ACC112 (cell line): ENCODE measurements around the gene SGTB.

ENCODE experiments used
- H2AFZ ChIP-seq: fragments of 200-600 bp; sonication (generic); one replicate; pipeline ENCODE4 v1.6.0; 2017; ENCODE audit warnings: antibody characterized with exemption, low read length; ENCODE audit not compliant: unreplicated experiment
- H3K27ac ChIP-seq: fragments of 200-600 bp; sonication (generic); 2 replicates; pipeline ENCODE4 v1.5.1; 2014; ENCODE audit warnings: low read depth, mild to moderate bottlenecking, antibody characterized with exemption, low read length, moderate library complexity
- H3K27me3 ChIP-seq: fragments of 200-600 bp; sonication (generic); 2 replicates; pipeline ENCODE4 v1.6.1; 2014; ENCODE audit warnings: mild to moderate bottlenecking, antibody characterized with exemption, low read length, moderate library complexity, mixed read lengths; ENCODE audit not compliant: insufficient read depth
- H3K36me3 ChIP-seq: fragments of 200-600 bp; sonication (generic); 2 replicates; pipeline ENCODE4 v1.6.1; 2016; ENCODE audit warnings: mild to moderate bottlenecking, antibody characterized with exemption, low read length, moderate library complexity, mixed read lengths; ENCODE audit not compliant: insufficient read depth
- H3K4me1 ChIP-seq: fragments of 200-600 bp; sonication (generic); one replicate; pipeline ENCODE4 v1.6.1; 2016; ENCODE audit warnings: low read length, mixed read lengths; ENCODE audit not compliant: insufficient read depth, unreplicated experiment, control insufficient read depth
- H3K4me3 ChIP-seq: fragments of 200-600 bp; sonication (generic); 2 replicates; pipeline ENCODE4 v1.5.1; 2014; ENCODE audit warnings: mild to moderate bottlenecking, low read depth, low read length
- H3K79me2 ChIP-seq: fragments of 200-600 bp; sonication (generic); one replicate; pipeline ENCODE4 v1.6.0; 2016; ENCODE audit warnings: low read length; ENCODE audit not compliant: control insufficient read depth, unreplicated experiment, insufficient read depth

Gene SGTB

DNA sequence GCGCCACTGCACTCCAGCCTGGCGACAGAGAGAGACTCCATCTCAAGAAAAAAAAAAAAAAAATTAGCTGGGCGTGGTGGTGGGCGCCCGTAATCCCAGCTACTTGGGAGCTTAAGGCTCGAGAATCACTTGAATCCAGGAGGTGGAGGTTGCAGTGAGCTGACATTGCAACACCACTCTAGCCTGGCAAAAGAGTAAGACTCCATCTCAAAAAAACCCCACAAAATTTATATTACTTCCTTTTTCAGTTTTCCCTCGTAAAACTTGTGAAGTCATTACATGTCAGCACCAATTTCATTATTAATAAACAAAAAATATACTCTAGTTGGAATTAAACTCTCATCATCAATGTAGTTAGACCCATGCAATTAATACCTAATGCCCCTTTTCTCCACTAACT lies 53.2 kb downstream of the SGTB start:
- no peak overlapping the region for H3K27ac ChIP-seq
- no peaks in the 10 kb centered on the region for H3K27me3 ChIP-seq
- H3K4me1 ChIP-seq, result peaks cover 6% of the 10 kb centered on the region
- H3K79me2 ChIP-seq, result no peaks in the 10 kb centered on the region
- no peak overlapping the region for H3K4me3 ChIP-seq
- H2AFZ ChIP-seq, result no peak overlapping the region
- peaks cover 20% of the 10 kb centered on the region; the same call in 1 of the 2 replicates for H3K36me3 ChIP-seq

- no peak overlapping the region for H3K4me3 ChIP-seq
- no peaks in the 10 kb centered on the region for H3K27me3 ChIP-seq
- H2AFZ ChIP-seq, result no peak overlapping the region
- no peak overlapping the region for H3K27ac ChIP-seq
- H3K36me3 ChIP-seq, result peaks cover 9% of the 10 kb centered on the region; the same call in 1 of the 2 replicates
- H3K4me1 ChIP-seq, result no peaks in the 10 kb centered on the region
- no peaks in the 10 kb centered on the region for H3K79me2 ChIP-seq
Measured at GRCh38 chr5:65663804-65664521, 57.9 kb downstream of the SGTB start.

GRCh38 chr5:65654713-65655112 lies 67.2 kb downstream of the SGTB start:
- H2AFZ ChIP-seq, result no peak overlapping the region
- no peaks in the 10 kb centered on the region for H3K4me1 ChIP-seq
- no peaks in the 10 kb centered on the region for H3K27me3 ChIP-seq
- H3K4me3 ChIP-seq, result no peak overlapping the region
- peaks cover 7% of the 10 kb centered on the region for H3K36me3 ChIP-seq
- no peak overlapping the region for H3K27ac ChIP-seq
- H3K79me2 ChIP-seq, result no peaks in the 10 kb centered on the region

GRCh38 chr5:65651144-65651543 lies 70.8 kb downstream of the SGTB start:
- Histone ChIP-seq H3K36me3 (peaks cover 4% of the 10 kb centered on the region), H3K4me1 (no peaks in the 10 kb centered on the region), H2AFZ (no peak overlapping the region), H3K27me3 (no peaks in the 10 kb centered on the region), H3K79me2 (no peaks in the 10 kb centered on the region), H3K27ac (no peak overlapping the region), H3K4me3 (no peak overlapping the region)

DNA sequence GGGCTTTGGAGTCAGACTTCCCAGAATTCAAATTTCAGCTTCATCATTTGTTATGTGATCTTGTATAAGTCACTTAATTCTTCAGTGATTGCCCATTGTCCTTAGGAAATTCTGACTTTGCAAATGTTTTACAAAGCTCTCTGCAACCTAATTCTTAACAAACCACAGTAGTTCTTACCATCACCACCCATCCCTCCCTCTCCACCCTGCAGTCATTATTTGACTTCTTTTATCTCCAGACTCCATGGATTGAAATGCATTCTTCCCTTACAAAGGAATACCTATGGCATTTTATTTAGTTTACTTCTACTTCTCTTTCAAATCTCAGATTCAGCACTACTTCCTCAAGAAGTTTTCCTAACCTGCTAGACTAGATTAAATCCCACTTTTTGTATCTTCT lies 74.0 kb downstream of the SGTB start:
- Histone ChIP-seq H2AFZ (no peak overlapping the region), H3K4me1 (no peaks in the 10 kb centered on the region), H3K79me2 (no peaks in the 10 kb centered on the region), H3K27me3 (no peaks in the 10 kb centered on the region), H3K36me3 (peaks cover 3% of the 10 kb centered on the region; the same call in 1 of the 2 replicates), H3K27ac (no peak overlapping the region), H3K4me3 (no peak overlapping the region)

DNA sequence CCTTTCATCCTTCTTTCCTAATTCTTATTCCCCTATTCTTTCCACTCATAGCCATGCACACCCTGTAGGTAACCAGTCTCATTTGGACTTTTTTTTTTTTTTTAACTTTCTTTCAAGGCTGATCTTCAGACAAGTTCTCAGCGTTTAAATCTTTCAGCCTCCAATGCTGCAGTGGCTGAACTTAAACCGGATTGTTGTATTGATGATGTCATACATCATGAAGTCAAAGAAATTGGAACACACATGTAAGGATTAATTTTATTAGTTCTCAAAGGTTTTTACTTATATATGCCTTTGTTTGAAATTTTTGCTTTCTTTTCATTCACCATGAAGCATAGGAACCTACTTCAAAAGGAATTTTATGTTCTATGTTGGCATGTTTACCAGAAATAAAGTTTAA lies 75.0 kb downstream of the SGTB start:
- H3K27me3 ChIP-seq, result no peaks in the 10 kb centered on the region
- H3K4me3 ChIP-seq, result no peak overlapping the region
- no peak overlapping the region for H2AFZ ChIP-seq
- no peaks in the 10 kb centered on the region for H3K79me2 ChIP-seq
- H3K36me3 ChIP-seq, result peaks cover 3% of the 10 kb centered on the region; the same call in 1 of the 2 replicates
- H3K27ac ChIP-seq, result no peak overlapping the region
- H3K4me1 ChIP-seq, result no peaks in the 10 kb centered on the region

DNA sequence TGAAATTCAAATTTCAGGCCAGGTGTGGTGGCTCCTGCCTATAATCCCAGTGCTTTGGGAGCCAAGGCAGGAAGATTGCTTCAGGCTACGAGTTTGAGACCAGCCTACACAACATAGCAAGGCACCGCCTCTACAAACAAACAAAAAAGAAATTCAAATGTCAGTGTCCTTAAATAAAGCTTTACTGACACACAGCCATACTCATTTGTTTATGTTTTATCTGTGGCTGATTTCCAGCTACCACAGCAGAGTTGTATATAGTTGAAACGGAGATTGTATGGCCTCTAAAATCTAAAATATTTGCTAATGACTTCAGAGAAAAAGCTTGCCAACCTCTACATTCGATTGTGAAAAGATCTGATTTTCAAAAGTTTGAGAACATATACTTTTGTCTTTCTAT lies 81.7 kb downstream of the SGTB start:
- H3K4me3 ChIP-seq, result no peak overlapping the region
- no peak overlapping the region for H3K27ac ChIP-seq
- H2AFZ ChIP-seq, result no peak overlapping the region
- H3K36me3 ChIP-seq, result peaks cover 9% of the 10 kb centered on the region
- H3K79me2 ChIP-seq, result no peaks in the 10 kb centered on the region
- no peaks in the 10 kb centered on the region for H3K27me3 ChIP-seq
- H3K4me1 ChIP-seq, result no peaks in the 10 kb centered on the region

- H3K79me2 ChIP-seq, result peaks cover 38% of the 10 kb centered on the region
Measured at GRCh38 chr5:65630981-65631380, 90.9 kb downstream of the SGTB start.

GRCh38 chr5:65625743-65626142 lies 96.2 kb downstream of the SGTB start:
- no peaks in the 10 kb centered on the region for H3K27me3 ChIP-seq
- peaks cover 18% of the 10 kb centered on the region for H3K4me1 ChIP-seq
- H3K36me3 ChIP-seq, result 0 out of 2 replicates have a peak, but pooled peaks cover 8% of the 10 kb centered on the region
- H3K79me2 ChIP-seq, result peaks cover 67% of the 10 kb centered on the region
- peak overlapping the region; percentile 94 for H2AFZ ChIP-seq
- H3K4me3 ChIP-seq, result peak overlapping the region; percentile 92
- H3K27ac ChIP-seq, result no peak overlapping the region; the same call in 1 of the 2 replicates

More at GRCh38 chr5:65630981-65631380, 90.9 kb downstream of the SGTB start:
- H3K4me3 ChIP-seq, result no peak overlapping the region
- H2AFZ ChIP-seq, result no peak overlapping the region
- H3K27ac ChIP-seq, result no peak overlapping the region
- peaks cover 3% of the 10 kb centered on the region for H3K4me1 ChIP-seq
- 0 out of 2 replicates have a peak, but pooled peaks cover 8% of the 10 kb centered on the region for H3K36me3 ChIP-seq
- no peaks in the 10 kb centered on the region for H3K27me3 ChIP-seq

GRCh38 chr5:65624571-65625555 lies 97.0 kb downstream of the SGTB start, which contains the start of the genes SHLD3 and TRAPPC13:
TSS of gene SHLD3 (plus strand) at chr5:65625027. CDS start at chr5:65629588, 4,561 bp downstream.
TSS of gene TRAPPC13 (plus strand) at chr5:65625027. CDS start at chr5:65625061, 34 bp downstream.
- peak within 1 kb of the TSS; percentile 92 for H3K4me3 ChIP-seq
- H3K79me2 ChIP-seq, result peaks cover 68% of the 10 kb centered on the region
- peaks cover 18% of the 10 kb centered on the region for H3K4me1 ChIP-seq
- H3K36me3 ChIP-seq, result 0 out of 2 replicates have a peak, but pooled peaks cover 6% of the 10 kb centered on the region
- peak within 1 kb of the TSS; percentile 94 for H2AFZ ChIP-seq
- H3K27ac ChIP-seq, result peak within 1 kb of the TSS; percentile 80
- H3K27me3 ChIP-seq, result no peaks in the 10 kb centered on the region
